SU-DHL-6 (cell line): ENCODE measurements around the gene COL6A2.

Experiments used
- EZH2phosphoT487 ChIP-seq: fragments of 200-600 bp; sonication (generic), shearing (Covaris generic); conservative IDR thresholded peaks from 2 replicates; pipeline ENCODE4 v1.6.1; 2018; ENCODE audit warnings: mild to moderate bottlenecking, antibody characterized with exemption, low read length, moderate library complexity, mixed read lengths
- TF ChIP-seq, protein P1 (sequence below): fragments of 200-600 bp; sonication (generic); IDR thresholded peaks from one replicate; pipeline ENCODE4 v1.5.1; 2017; ENCODE audit warnings: antibody characterized with exemption, mild to moderate bottlenecking, low read length, moderate library complexity; ENCODE audit not compliant: insufficient read depth, poor library complexity, severe bottlenecking

DNA sequence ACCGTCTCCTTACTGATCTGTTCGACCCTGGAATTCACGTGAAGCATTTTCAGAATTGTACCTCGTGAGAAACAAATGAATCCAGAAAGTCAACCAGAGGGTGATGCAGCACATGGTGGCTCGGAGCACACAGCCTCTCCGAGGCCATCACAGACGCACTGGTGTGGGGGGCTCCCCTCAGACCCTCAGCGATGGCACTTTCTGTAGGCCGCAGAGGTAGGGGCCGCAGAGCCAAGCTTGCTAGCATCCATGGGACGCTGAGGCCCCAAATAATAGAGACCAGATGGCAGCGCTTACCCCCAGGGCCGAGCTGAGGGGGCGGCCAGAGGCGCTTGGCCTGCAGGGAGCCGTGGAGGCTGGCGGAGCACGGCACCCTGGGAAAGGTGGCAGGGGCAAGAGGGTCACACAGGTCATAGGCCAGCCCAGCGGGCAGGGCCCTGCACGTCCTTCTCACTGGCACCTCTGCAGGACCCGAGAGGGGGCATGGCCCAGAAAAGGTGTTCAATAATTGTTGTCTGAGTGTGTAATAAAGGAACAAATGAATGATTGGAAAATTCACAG is 28.1 kb upstream of the COL6A2 start:
- TF ChIP-seq, protein P1, sequence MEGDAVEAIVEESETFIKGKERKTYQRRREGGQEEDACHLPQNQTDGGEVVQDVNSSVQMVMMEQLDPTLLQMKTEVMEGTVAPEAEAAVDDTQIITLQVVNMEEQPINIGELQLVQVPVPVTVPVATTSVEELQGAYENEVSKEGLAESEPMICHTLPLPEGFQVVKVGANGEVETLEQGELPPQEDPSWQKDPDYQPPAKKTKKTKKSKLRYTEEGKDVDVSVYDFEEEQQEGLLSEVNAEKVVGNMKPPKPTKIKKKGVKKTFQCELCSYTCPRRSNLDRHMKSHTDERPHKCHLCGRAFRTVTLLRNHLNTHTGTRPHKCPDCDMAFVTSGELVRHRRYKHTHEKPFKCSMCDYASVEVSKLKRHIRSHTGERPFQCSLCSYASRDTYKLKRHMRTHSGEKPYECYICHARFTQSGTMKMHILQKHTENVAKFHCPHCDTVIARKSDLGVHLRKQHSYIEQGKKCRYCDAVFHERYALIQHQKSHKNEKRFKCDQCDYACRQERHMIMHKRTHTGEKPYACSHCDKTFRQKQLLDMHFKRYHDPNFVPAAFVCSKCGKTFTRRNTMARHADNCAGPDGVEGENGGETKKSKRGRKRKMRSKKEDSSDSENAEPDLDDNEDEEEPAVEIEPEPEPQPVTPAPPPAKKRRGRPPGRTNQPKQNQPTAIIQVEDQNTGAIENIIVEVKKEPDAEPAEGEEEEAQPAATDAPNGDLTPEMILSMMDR, result no peak
- TF ChIP-seq EZH2phosphoT487, result no peak
